ENCODE measurements around the gene METTL8.

- TF ChIP-seq CTCF (IDR thresholded peaks at IDR 0.05) (no peak), POLR2A (IDR thresholded peaks at IDR 0.05) (no peak)
Measured at GRCh38 chr2:171400395-171400794, 33.4 kb downstream of the METTL8 start.
